SIG-M5 treated with dmso at 0.1 percent for 504 hours (cell line): Measurements from ENCODE around the gene CABCOCO1.
"Not testable (repeated sequence)": the region's sequence is repeated elsewhere in the genome, so short reads cannot be mapped to it uniquely, and the experiment has no call there.

Experiments
- DNase-seq: peaks from one replicate; lab custom pipeline; 2025; ENCODE audit not compliant: unreplicated experiment; lab: John Stamatoyannopoulos, UW

Gene CABCOCO1

DNA sequence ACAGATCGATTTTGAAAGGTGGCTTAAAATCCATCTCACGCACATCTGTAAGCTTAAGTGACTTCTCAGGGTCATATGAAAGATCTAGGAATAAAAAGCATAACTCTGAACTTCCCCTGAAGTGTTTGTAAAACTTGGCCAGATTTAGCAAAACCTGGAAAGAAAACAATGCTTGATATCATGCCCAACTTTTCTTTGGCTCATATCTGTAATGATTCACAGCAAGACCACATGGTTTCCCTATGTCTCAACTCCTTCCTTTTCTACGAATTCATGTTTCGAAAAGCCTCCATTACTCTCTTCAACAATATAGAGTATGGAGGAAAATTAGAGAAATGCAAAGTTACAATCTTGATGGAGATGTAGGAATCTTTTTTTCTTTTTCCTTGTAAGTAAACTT, 20.1 kb upstream of the CABCOCO1 start:
- DNase-seq, result no peak

GRCh38 chr10:61643316-61643751, 19.4 kb upstream of the CABCOCO1 start:
- DNase-seq, result no peak

DNA sequence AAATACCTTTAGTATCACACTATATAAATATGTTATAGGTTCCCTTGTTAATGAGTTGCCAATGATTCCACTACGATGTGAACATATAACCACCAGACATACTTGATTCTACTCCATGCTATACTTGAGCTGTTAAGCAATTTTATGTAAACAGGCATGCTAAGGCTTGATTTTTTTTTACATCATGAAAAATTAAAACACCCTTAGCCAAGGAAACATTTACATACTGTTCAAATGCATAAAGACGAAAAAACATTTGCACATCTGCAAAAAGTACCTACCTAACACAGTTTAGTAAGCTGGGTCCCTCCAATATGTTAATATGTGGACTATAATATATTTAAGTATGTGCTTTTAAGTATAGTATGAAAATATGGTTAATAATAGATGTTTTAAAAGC, 9.0 kb upstream of the CABCOCO1 start:
- DNase-seq, result no peak

GRCh38 chr10:61655335-61655851, 7.3 kb upstream of the CABCOCO1 start:
- no peak for DNase-seq

DNA sequence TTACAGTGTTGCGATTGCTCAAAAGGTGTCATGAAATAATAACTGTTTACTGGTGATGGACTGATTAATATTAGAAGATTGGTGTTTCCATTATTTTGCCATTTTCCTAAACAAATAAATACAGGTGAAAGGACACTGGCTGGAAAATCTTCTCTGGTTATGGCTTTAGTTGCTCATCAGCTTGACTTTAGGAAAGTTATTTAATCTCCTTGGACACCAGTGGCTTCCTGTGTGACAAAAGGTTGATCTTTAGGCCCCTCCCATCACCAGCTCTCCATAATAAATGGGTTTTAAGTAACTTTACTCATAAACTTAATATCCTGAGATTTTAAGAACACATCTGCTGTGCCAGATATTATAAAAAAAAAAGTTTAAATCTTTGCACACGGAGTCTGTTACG, 737 bp downstream of the CABCOCO1 start:
- no peak for DNase-seq

- no peak for DNase-seq
Measured at GRCh38 chr10:61664985-61665384, 2.3 kb downstream of the CABCOCO1 start.

DNA sequence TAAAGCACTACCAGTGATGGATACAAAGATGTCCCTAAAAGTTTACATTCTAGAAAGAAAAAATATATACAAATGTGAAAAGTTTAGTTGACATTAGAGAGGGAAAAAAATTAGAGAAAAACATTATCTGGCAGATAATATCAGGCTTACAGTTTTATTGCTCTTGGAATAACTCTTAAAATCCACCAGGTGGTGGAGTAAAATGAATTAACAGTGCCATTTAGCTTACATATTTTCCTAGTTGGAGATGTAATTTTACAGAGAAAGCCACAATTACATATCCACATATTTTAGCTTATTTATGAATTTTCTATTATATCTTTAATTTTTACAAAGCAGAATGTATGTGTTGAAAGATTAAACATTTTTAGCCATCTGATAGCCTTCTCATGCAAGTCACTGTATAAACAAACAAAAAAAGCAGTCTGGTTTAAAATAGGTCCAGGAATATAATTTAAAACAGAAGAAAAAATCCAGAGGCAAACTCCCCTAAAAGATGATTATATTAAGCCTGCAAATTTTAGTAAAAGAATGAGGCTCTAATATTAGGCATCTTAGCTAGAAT, 6.5 kb downstream of the CABCOCO1 start:
- no peak for DNase-seq

DNA sequence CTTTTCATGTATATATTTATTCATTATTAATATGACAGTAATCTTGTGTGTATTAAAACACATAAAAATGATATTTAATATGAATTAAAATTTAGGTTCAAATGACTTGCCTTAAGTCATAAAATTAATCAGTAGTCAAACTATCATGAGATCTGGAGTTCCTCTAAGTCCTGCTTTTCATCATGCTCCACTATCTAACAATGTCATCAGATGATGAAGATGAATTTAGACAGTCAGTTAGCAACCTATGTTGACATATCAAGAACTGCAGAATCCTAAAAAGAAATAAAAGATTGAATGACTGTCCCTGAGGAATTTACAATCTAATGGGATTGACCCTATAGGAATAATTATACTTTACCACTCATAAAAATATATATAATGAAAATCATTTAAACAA, 7.1 kb downstream of the CABCOCO1 start:
- no peak for DNase-seq

- no peak for DNase-seq
Measured at GRCh38 chr10:61673360-61673759, 10.6 kb downstream of the CABCOCO1 start.

DNA sequence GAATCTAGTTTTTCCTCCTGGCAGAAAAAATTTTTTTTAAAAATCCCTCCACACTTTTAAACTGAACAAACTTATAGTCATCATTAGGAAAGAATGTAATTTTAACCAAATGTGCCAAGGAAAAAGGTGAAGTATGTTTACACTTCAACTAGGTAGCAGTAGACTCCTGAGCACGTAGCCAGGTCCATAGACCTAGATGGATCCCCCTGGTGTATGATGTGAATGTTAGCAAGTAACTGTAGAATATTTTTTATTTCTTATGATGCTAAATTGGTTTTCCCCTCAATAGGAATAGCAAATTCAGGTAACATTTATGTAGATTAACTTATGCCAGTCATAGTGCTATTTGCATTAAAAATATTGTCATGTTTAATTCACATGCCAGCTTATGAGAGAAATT, 19.6 kb downstream of the CABCOCO1 start:
- no peak for DNase-seq

DNA sequence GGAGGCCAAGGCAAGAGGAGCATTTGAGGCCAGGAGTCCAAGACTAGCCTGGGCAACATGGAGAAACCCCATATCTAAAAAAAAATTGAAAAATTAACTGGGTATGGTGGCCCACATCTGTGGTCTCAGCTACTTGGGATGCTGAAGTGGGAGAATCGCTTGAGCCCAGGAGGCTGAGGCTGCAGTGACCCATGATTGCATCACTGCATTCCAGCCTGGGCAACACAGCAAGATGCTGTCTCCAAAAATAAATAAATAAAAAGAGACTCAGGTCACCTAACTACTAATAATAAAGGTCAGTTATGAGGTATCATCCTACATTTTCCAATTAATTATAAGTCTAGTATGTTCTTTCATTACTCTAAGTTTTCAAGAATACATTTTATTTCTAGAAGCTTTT, 20.6 kb downstream of the CABCOCO1 start:
- DNase-seq, result no peak

GRCh38 chr10:61684894-61685507, 22.3 kb downstream of the CABCOCO1 start:
- DNase-seq, result no peak

DNA sequence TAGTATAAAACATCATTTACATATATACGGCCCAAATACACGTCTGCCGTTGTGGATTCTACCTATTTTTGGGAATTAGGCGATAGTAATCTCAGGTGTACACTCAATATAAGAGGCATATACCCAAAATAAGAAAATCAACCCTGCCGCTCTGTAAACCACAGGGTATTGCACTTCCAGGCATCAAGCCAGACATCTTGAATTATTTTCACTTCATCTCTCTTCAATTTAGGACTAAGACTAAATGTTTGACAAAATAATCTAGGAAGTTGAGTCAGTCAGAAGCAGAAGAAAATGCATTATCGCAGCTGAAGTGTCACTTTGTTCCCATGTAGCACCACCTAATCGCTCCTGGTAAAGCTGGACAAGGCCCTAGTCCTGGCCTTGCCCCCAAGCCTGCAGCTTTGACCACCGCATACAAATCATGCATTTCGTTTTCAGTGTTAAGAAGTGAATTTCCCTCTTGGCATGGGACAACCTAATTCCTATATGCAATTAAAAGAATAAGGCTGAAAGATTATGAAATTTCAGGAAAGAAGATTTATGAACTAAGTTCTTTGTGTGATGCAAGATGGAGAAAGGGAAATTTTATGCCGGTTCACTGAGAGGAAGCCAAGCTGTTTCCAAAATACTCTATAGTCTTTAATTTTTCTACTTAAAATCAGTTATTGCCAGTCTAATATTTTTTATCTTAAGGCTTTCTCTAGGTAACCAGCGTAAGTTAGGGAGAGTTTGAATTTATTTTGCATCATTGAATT, 26.0 kb downstream of the CABCOCO1 start:
- no peak for DNase-seq

DNA sequence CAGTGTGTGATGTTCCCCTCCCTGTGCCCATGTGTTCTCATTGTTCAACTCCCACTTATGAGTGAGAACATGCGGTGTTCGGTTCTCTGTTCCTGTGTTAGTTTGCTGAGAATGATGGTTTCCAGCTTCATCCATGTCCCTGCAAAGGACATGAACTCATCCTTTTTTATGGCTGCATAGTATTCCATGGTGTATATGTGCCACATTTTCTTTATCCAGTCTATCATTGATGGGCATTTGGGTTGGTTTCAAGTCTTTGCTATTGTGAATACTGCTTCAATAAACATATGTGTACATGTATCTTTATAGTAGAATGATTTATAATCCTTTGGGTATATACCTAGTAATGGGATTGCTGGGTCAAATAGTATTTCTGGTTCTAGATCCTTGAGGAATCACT, 28.9 kb downstream of the CABCOCO1 start:
- DNase-seq, result not testable (repeated sequence)

DNA sequence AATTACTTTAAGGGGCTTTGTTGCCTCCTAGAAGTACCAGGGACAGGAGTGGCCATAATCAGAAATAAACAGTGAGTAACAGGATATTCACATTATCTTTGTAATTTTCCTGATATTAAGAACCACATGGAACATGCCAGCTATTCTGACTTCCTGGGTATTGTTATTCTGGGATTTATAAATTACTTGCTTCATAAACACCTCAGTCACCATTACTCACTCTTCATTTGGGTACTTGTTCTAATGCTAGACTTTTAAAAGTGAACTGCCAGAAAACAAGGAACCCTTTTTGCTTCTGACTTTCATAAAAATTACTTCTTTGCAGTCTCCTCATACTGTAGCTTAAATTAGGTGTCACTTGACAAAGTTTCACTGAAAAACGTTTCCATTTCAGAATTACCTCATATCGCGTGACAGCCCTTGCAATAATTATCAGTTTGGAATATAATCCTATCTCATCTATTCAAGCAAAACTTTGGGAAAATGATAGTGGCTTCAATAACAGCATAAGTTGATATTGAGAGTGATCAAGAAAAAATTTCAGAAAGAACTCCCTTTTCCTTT, 29.8 kb downstream of the CABCOCO1 start:
- no peak for DNase-seq

DNA sequence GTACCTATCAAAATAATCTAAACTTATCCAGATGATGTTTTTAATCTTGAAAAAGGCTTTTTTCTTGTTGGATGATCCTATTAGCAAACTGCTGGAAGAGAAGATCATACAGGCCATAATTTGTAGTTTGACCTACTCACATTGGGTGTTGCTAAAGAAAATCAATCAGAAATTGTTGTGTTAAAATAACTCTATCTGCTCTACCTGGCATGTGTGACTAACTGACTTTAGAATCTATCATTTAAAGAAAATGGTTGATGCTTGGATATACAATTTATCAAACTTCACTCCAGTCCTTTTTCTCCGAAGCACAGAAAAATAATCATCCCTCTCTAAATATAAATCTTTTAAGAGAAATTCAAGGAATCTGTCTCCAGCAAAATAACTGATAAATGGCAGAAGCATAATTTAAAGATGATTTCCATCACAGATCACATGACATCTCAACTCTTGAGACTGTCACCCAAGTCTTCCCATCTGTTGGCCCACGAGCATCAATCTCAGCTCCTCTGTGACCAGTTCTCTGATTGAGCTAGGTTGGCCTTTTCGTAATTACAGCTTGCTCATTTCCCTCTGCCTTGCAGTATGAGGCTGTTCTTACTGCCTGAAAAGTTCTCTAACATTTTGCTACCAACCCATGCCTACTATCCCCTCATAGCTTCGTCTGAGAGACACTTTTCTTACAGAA, 36.4 kb downstream of the CABCOCO1 start:
- DNase-seq, result no peak

GRCh38 chr10:61701055-61701705, 38.5 kb downstream of the CABCOCO1 start:
- no peak for DNase-seq

DNA sequence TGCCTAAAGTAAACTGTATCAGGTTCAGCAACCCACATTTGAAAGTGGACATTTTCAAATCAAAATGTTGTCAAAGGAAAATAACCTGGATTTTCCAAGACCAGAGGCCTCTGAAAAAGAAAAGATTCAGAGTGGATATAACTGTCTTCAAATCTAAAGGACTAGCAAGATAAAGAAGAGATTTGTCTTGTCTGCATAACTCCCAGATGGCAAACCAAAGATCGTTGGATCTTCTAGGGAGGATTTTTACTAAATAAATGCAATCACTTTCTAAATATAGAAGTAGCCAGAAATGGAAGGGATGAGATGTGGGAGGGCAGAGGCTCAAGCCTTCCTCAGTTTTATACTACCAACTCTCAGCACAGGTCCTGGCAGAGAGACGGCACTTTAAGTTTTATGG, 39.0 kb downstream of the CABCOCO1 start:
- no peak for DNase-seq

- DNase-seq, result no peak
Measured at GRCh38 chr10:61702584-61702983, 39.9 kb downstream of the CABCOCO1 start.

GRCh38 chr10:61705022-61705613, 42.4 kb downstream of the CABCOCO1 start:
- no peak for DNase-seq
